Fibroblast of peridontal ligament (primary cell): Measurements from ENCODE around the gene KBTBD7.
A peak's percentile ranks its signal among the peaks of the same experiment; 100 is the strongest.

Experiments used
- DNase-seq: peaks from one replicate; pipeline ENCODE4 v3.0.0-alpha.2; 2010; ENCODE audit errors: extremely low read depth

KBTBD7 gene, protein sequence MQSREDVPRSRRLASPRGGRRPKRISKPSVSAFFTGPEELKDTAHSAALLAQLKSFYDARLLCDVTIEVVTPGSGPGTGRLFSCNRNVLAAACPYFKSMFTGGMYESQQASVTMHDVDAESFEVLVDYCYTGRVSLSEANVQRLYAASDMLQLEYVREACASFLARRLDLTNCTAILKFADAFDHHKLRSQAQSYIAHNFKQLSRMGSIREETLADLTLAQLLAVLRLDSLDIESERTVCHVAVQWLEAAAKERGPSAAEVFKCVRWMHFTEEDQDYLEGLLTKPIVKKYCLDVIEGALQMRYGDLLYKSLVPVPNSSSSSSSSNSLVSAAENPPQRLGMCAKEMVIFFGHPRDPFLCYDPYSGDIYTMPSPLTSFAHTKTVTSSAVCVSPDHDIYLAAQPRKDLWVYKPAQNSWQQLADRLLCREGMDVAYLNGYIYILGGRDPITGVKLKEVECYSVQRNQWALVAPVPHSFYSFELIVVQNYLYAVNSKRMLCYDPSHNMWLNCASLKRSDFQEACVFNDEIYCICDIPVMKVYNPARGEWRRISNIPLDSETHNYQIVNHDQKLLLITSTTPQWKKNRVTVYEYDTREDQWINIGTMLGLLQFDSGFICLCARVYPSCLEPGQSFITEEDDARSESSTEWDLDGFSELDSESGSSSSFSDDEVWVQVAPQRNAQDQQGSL

DNA sequence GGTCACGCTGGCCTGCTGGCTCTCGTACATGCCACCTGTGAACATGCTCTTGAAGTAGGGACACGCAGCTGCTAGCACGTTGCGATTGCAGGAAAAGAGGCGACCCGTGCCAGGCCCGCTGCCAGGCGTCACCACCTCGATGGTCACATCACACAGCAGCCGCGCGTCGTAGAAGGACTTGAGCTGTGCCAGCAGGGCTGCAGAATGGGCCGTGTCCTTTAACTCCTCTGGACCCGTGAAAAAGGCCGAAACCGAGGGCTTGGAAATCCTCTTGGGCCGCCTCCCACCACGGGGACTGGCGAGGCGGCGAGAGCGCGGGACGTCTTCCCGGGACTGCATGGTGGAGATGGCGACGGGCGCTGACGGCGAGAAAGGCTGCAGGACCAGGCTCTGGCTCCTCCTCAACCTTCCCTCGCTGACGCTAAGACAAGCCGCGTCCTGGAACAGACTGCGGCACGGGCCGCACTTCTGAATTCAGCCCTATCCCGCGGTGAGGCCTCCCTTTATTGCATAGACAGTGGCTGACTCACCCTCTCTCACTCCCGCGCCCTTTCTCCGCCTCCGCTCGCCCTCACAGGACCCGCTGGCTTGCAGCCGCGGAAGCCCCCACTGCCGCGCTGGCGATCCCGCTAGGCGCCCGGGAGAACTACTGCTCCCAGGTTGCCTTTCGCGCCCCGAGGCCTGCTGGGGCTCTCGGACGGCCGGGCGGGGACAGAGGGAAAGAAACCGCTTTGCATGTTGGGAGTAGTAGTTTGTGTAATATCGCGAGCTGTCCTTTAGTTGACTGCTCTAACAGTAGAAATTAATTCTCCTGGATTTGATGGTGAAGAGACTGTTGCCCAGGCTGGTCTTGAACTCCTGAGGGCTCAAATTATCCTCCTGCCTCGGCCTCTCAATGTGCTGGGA, at the start of gene KBTBD7:
KBTBD7 (minus strand) TSS at position 651 of the 906 bp plus-strand sequence; CDS start at position 339, 312 bp downstream.
- peak; percentile 96 for DNase-seq

DNA sequence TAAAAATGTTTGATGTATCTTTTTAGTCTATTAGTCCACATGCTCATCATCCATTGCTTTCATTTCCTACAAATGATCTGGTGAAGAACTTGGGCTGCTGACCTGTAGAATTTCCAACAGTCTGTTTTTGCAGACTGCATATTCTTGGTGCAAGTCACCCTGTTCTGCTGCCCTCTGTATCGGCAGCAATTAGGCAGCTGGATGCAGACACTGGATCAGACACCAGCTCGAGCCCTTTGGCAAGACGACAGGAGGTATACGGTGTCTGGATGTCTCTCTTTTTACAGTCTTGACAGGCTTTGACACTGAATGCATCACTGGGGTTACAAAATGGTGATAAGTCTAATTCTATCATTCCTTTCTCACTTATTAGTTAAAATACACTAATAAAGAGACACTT, 47.3 kb upstream of the KBTBD7 start:
- no peak for DNase-seq

DNA sequence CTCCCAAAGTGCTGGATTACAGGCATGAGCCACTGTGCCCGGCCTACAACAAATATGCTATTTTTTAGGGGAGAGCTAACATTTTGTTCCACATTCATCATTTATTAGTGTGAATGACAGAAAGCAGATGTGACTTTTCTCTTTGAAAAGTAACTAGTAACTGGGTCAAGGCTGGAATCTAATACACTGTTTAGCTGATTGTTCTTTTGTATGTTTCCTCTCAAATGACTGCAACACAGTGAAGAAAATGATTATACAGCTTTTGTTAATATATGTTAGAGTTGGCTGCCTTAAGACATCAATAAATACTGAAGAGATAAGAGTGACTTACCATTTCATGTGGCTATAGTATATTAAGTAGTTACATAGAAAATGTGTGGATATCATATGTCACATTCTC, 42.0 kb upstream of the KBTBD7 start:
- DNase-seq, result no peak

DNA sequence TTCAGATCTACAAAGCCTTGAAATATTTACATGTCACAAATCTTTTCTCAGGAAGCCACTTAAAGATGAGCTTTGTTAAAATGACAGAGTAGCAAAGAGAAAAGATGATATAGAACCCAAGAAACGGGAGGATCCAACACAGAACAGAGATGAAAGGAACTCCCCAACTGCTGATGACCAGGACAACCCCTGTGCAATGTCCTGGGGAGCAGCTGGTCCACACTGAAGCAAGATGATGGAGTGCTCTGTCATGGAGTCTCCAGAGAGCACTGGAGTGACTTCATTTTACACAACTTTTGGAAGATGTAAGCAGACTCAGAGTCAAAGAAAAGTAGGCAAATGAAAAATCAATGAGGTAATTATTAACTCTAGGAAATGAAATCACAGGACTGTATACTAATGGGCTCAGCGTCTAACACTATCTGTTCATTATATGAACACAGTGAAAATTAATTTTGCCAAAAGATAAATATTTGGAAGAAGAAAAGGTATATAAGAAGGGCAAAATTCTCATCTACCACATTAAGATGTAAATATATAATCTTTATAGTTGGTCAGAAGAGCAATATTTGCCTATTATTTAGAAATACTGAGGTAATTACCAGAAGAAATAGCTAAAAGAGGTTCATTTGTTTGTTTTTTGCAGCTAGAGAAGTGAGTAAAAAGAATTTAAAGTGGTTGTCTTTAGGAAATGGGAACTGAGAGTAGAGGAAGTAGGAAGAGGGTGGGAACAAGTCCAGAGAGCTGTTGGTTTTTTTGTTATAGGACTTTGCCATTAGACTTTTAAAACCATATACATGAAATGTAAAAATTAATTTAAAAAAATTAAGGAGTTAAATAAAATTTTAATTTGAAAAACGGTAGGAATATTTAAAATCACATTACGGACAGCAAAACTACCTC, 38.5 kb upstream of the KBTBD7 start:
- no peak for DNase-seq

DNA sequence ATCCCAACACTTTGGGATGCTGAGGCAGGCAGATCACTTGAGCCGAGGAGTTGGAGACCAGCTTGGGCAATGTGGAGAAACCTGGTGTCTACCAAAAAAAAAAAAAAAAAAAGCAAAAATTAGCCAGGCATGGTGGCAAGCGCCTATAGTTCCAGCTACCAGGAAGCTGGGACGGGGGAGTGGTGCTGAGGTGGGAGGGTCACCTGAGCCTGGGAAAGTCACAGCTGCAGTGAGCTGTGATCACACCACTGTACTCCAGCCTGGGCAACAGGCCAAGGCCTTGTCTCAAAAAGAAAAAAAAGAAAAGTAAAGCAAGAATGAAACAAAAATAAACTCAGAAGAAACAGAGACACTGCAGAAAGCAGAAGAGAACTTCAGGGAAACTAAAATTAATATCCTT, 37.4 kb upstream of the KBTBD7 start:
- no peak for DNase-seq

DNA sequence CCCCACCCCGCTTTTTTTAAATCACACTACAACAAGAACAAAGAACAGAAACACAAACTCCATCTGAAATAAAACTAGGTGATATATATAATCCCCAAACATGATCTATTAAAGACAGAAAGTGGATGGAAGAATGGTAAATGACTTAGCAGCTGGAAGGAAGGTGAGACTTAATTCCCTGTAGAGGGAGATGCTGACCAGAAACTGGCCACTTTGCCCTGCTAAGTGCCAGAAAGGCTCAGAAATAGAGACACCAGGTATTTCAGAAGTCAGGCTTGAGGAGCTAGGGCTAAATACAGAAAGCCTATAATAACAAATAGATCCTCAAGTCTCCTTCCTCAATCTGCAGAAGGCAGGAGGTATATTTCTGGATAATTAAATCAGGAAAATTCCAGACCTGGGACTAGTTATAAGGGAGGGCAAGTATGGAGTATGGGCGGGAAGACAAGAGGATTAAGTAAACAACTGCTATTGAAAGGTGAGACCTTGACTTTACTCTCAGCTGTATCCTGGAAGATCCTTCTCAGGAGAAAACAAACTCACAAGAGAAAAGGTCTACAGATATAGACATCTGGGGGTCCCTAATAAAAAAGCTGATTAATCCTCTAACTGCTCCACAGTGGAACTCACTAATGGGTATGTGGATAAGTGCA, 36.8 kb upstream of the KBTBD7 start:
- DNase-seq, result no peak

DNA sequence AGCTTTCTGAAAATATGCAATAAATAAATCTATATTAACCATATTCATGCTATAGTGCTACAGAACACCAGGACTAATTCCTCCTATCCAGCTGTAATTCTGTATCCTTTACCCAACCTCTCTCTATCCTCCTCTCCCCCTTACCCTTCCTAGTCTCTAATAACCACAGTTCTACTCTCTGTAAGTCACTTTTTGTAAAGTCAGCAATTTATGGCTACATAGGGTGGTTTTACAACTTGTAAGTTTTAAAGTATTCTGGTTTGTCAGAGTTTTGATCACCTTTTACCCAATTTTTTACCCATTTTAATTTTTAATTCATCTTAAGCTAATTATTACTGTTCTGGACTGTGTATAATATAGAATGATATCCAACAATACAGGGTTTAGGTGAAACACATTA, 35.0 kb upstream of the KBTBD7 start:
- no peak for DNase-seq

DNA sequence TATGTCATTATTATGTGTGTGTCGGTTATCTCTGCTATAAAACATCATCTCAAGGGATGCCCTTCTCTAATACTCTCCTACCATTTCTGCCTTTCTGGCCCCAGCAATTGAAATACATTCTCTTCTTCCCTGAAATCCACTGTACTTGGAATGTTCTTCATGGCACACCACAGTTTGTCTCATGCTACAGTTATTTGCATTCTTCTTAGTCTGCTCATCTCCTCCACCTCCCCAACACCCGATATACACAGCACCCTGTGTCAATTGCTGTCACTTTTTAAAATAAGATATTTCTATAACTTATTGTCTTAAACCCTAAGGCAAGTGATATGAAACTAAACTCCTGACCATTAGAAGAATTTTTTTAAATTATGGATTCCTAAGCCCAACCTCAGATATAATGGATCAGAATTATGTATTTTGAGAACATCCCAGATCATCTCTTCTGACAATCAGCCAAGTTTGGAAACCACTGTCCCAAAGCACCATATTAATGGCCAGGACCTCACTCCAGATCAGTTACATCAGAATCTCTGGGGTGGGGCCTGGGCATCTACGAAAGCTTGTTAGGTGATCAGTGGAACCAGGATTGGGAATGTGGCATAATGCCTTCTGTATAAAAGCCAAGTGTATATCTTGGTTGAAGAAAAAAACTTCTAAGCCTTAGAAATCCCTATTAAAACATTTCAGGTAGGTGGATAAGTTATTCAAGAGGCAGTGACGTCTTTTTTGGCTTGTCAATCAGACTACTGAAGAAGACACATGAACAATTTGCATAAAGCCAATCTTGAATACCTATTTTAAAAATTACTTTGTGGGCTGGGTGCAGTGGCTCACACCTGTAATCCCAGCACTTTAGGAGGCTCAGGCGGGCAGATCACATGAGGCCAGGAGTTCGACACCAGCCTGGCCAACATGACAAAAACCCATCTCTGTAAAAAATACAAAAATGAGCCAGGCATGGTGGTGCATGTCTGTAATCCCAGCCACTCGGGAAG, 30.0 kb upstream of the KBTBD7 start:
- DNase-seq, result peak; percentile 71

DNA sequence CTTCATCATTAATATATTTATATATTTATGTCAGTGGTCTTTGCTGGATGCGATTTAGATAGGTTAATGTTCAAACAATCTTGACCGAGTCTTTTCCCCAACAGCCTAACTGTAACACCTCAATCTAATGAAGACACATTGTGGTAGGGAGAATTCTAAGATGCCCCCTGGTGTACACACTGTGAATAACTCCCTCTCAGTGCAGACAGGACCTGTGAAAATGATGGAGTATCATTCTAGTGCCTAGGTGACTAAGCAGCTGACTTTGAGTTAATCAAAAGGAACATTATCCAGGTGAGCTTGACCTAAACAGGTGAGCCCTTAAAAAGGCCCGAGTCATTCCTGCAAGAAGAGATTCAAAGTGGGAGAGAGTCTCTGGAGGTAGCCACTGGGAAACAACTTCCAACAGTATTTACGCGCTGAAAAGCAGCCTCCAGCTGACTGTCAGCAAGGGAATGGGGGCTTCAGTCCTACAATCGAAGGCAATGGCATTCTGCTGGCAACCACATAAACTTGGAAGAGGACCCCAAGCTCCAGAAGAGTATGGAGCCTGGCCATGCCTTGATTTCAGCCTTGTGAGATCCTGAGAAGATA, 28.0 kb upstream of the KBTBD7 start:
- peak; percentile 63 for DNase-seq

DNA sequence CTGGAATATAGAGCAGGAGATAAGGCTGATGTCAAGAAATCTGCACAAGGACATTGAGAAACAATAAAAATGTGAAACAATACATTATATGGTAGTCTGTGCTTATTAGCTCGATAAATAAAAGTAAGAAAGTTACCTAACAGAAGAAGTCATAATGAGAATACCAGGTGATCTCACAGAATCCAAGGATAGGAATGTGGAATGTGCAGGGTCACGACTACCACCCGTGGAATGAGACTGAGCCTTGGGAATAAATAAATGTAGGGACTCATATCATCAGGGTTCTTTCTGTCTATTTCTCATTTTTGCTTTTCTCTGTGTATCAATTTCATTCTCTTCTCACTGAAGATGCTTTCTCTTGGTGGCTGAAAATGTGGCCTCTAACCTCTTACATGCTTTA, 26.0 kb upstream of the KBTBD7 start:
- no peak for DNase-seq

DNA sequence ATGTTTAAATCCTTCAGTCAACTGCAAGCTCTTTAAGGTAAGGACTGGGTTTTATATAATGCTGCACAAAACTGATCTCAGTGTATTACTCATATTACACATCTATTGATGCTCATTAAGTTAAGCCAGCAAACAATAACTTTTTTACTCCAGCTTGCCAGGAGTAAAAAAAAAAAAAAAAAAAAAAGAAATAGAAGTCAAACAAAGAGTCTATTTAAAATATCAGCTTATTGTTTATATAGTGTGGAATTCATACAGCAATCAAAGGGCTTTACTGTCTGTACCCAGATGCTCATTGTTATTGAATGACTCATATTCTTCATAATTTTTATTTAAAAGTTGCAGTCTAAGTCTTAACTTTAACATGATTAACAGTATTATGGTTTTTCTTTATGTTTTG, 21.8 kb upstream of the KBTBD7 start:
- peak; percentile 81 for DNase-seq

DNA sequence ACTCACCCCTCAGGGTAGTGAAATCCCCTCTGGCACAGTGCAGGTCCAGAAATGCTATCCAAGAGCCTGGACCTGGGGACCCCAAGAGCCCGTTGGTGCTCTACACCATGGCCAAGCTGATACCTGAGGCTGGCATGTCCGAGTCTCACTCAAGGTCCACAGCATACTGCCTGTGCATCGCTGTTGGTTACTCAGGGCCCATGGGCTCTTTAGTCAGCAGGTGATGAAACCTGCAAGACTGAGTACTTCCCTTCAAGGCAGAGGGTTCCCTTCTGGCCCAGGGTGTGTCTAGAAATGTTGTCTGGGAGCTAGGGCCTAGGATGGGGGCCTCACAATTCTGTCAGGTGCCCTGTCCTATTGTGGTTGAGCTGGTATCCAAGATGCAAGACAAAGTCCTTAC, 19.6 kb upstream of the KBTBD7 start:
- DNase-seq, result no peak

DNA sequence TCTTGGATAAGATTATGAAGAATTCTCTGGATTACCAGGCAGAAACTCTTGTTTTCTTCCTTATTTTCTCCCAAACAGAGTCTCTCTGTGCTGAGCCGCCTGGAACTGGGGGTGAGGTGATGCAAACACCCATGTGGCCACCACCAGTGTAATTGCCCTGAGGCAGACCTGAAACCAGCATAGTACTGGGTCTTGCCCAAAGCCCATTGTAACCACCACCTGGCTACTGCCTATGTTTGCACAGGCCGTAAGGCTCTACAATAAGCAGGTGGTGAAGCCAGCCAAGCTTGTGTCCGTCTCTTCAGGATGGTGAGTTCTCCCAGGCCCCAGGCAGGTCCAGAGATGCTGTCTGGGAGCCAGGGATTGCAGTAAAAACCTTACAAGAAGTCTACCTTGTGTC, 18.9 kb upstream of the KBTBD7 start:
- DNase-seq, result no peak

DNA sequence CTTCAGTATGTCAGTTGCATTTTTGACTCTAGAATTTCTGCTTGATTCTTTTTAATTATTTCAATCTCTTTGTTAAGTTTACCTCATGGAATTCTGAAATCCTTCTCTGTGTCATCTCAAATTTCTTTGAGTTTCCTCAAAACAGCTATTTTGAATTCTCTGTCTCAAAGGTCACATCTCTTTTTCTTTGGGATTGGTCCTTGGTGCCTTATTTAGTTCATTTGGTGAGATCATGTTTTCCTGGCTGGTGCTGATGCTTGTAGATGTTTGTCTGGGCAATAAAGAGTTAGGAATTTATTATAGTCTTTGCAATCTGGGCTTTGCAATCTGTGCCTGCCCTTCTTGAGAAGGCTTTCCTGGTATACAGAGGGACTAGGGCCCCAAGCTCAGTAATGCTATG, 18.5 kb upstream of the KBTBD7 start:
- DNase-seq, result peak; percentile 66

DNA sequence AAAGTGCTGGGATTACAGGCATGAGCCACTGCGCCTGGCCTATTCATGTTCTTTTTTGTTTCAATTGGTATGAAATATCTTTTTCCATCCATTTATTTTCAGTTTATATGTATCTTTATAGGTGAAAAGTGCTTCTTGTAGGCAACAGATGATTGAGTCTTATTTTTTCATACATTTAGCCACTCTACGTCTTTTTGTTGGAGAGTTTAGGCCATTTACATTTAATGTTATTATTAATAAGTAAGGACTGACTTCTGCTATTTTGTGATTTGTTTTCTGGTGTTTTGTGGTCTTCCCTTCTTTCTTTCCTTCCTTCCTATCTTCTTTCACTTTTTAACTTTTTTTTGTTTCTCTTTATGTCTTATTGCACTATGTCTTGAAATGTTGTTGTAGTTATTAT, 16.7 kb upstream of the KBTBD7 start:
- no peak for DNase-seq

DNA sequence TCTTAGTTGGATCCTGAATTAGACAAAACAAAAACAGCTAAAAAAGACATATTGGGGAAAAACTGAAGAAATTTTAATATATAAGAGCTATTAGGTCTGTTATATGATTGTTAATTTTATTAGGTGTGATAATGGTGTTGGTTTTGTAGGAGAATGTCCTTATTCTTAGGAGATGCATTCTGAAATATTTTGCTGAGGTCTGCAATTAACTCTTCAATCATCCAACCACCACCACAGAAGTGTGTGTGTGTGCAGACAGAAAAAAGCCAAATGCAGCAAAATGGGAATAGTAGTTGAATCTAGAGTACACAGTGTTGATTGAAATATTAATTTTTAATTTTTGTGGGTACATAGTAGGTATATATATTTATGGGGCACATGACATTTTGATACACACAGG, 12.1 kb upstream of the KBTBD7 start:
- no peak for DNase-seq

DNA sequence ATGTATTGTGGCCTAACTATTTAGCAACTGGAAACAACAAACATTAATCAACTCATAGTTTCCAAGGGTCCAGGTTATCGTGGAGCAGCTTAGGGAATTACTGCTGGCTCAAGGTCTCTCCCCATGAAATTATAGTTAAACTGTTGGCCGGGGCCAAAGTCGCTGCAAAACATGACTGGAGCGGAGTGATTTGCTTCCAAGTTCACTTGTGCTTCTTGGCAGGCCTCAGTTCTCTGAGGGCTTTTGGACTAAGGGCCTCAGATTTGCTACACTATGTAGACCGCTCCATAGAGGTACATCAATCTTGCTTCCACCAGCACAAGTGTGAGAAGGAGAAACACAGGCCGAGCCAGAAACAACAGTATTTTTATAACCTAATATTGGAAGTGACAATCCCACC, 9.4 kb upstream of the KBTBD7 start:
- no peak for DNase-seq

DNA sequence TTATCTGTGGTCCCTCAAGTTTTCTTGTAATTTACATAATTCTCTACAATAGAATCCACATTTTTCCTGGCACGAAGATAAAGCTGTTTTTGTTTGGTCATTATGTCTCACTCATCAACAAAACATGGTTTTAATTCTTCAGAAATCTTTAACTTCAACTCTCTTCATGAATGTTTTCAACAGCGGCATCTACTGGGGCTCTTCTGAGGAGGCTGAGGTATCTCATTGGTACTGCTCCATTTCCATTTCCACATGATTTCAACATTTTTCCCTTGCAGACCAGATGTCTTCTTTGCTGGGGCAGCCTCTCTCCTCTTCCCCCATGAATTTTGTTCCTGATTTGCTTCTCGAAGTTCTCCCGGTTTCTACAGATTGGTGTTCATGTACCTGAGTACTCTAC, 5.8 kb upstream of the KBTBD7 start:
- peak; percentile 83 for DNase-seq

DNA sequence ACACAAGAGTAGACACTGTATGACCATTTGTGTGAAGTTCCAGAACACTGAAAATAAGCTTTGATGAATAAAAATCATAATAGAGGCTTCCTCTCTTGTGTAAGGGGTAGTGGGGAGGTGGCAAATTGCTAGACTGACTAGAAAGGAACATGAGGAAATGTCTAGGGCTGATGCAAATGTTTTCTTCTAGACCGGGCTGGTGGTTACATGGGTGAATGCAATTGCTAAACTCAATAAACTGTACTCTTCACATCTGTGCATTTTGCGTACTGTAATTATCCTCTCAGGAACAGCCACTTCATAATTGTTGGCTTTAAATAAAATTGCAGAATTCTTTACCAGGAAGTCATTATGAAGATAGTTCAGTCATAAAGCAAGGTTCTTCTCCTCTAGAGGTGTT, 5.2 kb upstream of the KBTBD7 start:
- peak; percentile 87 for DNase-seq
